DOHH2 (cell line): ENCODE data around the gene CCDC158.

ENCODE experiments used
- H3F3A ChIP-seq: fragments of 200-600 bp; sonication (generic), shearing (Covaris generic); 2 replicates; pipeline ENCODE4 v1.6.0; 2016; ENCODE audit warnings: antibody characterized with exemption, mild to moderate bottlenecking; ENCODE audit not compliant: control insufficient read depth, insufficient read depth
- H3K27ac ChIP-seq: fragments of 200-600 bp; sonication (generic); 2 replicates; pipeline ENCODE4 v1.5.1; 2014; ENCODE audit warnings: low read depth, mild to moderate bottlenecking, low read length, moderate library complexity
- H3K27me3 ChIP-seq: fragments of 200-600 bp; sonication (generic); 2 replicates; pipeline ENCODE4 v1.6.1; 2014; ENCODE audit warnings: mild to moderate bottlenecking, low read length, mixed read lengths; ENCODE audit not compliant: control insufficient read depth
- H3K36me3 ChIP-seq: fragments of 200-600 bp; sonication (generic); 2 replicates; pipeline ENCODE4 v1.6.1; 2014; ENCODE audit warnings: mild to moderate bottlenecking, low read length, moderate library complexity, mixed read lengths; ENCODE audit not compliant: control insufficient read depth
- H3K4me1 ChIP-seq: fragments of 200-600 bp; sonication (generic); 2 replicates; pipeline ENCODE4 v1.6.1; 2014; ENCODE audit warnings: mild to moderate bottlenecking, low read length, mixed read lengths; ENCODE audit not compliant: control insufficient read depth
- H3K4me2 ChIP-seq: fragments of 200-600 bp; sonication (generic); 2 replicates; pipeline ENCODE4 v1.6.0; 2014; ENCODE audit warnings: mild to moderate bottlenecking, low read length, moderate library complexity
- H3K4me3 ChIP-seq: fragments of 200-600 bp; sonication (generic); 2 replicates; pipeline ENCODE4 v1.5.1; 2014; ENCODE audit warnings: mild to moderate bottlenecking, low read length, mixed read lengths
- H3K79me2 ChIP-seq: fragments of 200-600 bp; sonication (generic); 2 replicates; pipeline ENCODE4 v1.6.1; 2014; ENCODE audit warnings: mild to moderate bottlenecking, low read length, mixed read lengths; ENCODE audit not compliant: control insufficient read depth
- H3K9me2 ChIP-seq: fragments of 200-600 bp; sonication (generic); replicated peaks from 2 replicates; pipeline ENCODE4 v1.6.1; 2014; ENCODE audit warnings: mild to moderate bottlenecking, low read length, mixed read lengths; ENCODE audit not compliant: control insufficient read depth
- H3K9me3 ChIP-seq: fragments of 200-600 bp; sonication (generic); 2 replicates; pipeline ENCODE4 v1.6.1; 2014; ENCODE audit warnings: antibody characterized with exemption, low read length, mixed read lengths; ENCODE audit not compliant: control insufficient read depth, insufficient read depth
- H4K20me1 ChIP-seq: fragments of 200-600 bp; sonication (generic); 2 replicates; pipeline ENCODE4 v1.6.0; 2014; ENCODE audit warnings: low read depth, mild to moderate bottlenecking, antibody characterized with exemption, low read length, moderate library complexity; ENCODE audit not compliant: control insufficient read depth, insufficient read depth
- CTCF ChIP-seq: fragments of 200-600 bp; sonication (generic); IDR thresholded peaks from one replicate; pipeline ENCODE4 v1.5.1; 2014; ENCODE audit warnings: antibody characterized with exemption, mild to moderate bottlenecking, low read depth, low read length; ENCODE audit not compliant: poor library complexity, severe bottlenecking
- EZH2phosphoT487 ChIP-seq: fragments of 200-600 bp; sonication (generic); IDR thresholded peaks from 2 replicates; pipeline ENCODE4 v1.6.1; 2017; ENCODE audit warnings: borderline replicate concordance, mild to moderate bottlenecking, antibody characterized with exemption, low read length, moderate library complexity, mixed read lengths

Gene CCDC158

GRCh38 chr4:76279462-76279861 lies 141.5 kb downstream of the CCDC158 start:
- Histone ChIP-seq H3K9me3 (no peaks in the 10 kb centered on the region), H3K27me3 (no peaks in the 10 kb centered on the region), H3K4me3 (no peak overlapping the region), H3K4me1 (no peaks in the 10 kb centered on the region), H3F3A (no peaks in the 10 kb centered on the region), H3K36me3 (no peaks in the 10 kb centered on the region), H3K27ac (no peak overlapping the region), H3K79me2 (no peaks in the 10 kb centered on the region), H4K20me1 (no peaks in the 10 kb centered on the region), H3K9me2 (no peaks in the 10 kb centered on the region), H3K4me2 (no peak overlapping the region)
- no peak for TF ChIP-seq EZH2phosphoT487

GRCh38 chr4:76278583-76278982 lies 142.4 kb downstream of the CCDC158 start:
- TF ChIP-seq CTCF (no peak), EZH2phosphoT487 (no peak)
- Histone ChIP-seq H3K27me3 (no peaks in the 10 kb centered on the region), H3K9me2 (no peaks in the 10 kb centered on the region), H3K9me3 (no peaks in the 10 kb centered on the region), H3K36me3 (no peaks in the 10 kb centered on the region), H3F3A (no peaks in the 10 kb centered on the region), H3K27ac (no peak overlapping the region), H3K4me3 (no peak overlapping the region), H3K4me1 (no peaks in the 10 kb centered on the region), H3K79me2 (no peaks in the 10 kb centered on the region), H4K20me1 (no peaks in the 10 kb centered on the region), H3K4me2 (no peak overlapping the region)

- Histone ChIP-seq H3K36me3 (no peaks in the 10 kb centered on the region), H3K79me2 (no peaks in the 10 kb centered on the region), H3K4me3 (no peak overlapping the region), H3K27me3 (no peaks in the 10 kb centered on the region), H4K20me1 (no peaks in the 10 kb centered on the region), H3K27ac (no peak overlapping the region), H3K4me1 (no peaks in the 10 kb centered on the region), H3K4me2 (no peak overlapping the region), H3K9me2 (no peaks in the 10 kb centered on the region), H3K9me3 (no peaks in the 10 kb centered on the region), H3F3A (no peaks in the 10 kb centered on the region)
- TF ChIP-seq EZH2phosphoT487 (no peak), CTCF (no peak)
Observed at GRCh38 chr4:76277667-76278066, 143.3 kb downstream of the CCDC158 start.

- Histone ChIP-seq H3F3A (no peaks in the 10 kb centered on the region), H3K27me3 (no peaks in the 10 kb centered on the region), H3K79me2 (no peaks in the 10 kb centered on the region), H3K27ac (no peak overlapping the region), H3K4me3 (no peak overlapping the region), H4K20me1 (no peaks in the 10 kb centered on the region), H3K4me2 (no peak overlapping the region), H3K36me3 (no peaks in the 10 kb centered on the region), H3K9me3 (no peaks in the 10 kb centered on the region), H3K9me2 (no peaks in the 10 kb centered on the region), H3K4me1 (no peaks in the 10 kb centered on the region)
- TF ChIP-seq CTCF (no peak), EZH2phosphoT487 (no peak)
Observed at GRCh38 chr4:76276813-76277212, 144.1 kb downstream of the CCDC158 start.
